Activated CD4-positive, alpha-beta T cell treated with anti-CD3 and anti-CD28 coated beads, Interleukin-2, amount 50 U/mL, for 1 hour (primary cell): ENCODE measurements around the gene UBE3A.

Experiments used
- DNase-seq: peaks from one replicate; pipeline ENCODE4 v3.0.0-alpha.2; 2020

UBE3A gene

GRCh38 chr15:25402342-25402741 lies 36.5 kb downstream of the UBE3A start:
- no peak for DNase-seq

GRCh38 chr15:25401501-25401900 lies 37.3 kb downstream of the UBE3A start:
- no peak for DNase-seq

- no peak for DNase-seq
Observed at GRCh38 chr15:25397100-25397499, 41.7 kb downstream of the UBE3A start.

DNA sequence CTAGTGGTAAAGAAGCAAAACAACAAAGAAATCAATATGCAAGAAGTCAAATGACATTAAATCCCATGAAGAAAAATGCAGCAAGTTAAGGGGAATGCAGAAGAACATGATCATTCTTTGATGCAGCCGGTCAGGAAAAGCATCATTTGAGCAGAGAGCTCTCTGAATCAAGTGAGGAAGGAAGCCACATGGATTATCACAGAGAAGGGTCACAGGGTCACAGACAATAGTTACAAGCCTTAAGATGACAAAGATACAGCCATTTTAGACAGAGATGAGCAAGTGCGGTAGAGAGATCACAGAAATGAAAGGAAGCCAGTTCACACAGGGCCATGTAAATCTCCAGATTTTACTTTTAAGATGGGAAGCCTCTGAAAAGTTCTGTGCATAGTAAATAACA lies 43.9 kb downstream of the UBE3A start:
- no peak for DNase-seq

DNA sequence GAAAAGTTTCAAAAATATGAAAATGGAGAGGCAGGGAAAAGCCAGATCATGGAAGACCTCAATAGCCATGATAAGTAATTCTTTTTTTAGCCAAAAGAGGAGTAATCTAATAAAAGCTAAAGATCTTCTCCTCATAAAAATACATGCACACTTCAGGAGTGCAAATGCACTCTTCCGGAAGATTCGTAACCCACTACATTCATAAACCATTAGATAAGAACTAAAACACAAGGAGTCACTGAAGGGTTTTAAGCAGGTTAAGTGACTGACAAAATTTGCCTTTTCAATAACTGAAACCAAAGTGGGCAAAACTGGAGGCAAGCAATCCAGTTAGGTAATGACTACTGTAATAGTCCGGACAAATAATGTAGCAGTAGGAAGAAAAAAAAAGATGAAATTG lies 46.0 kb downstream of the UBE3A start:
- DNase-seq = no peak

DNA sequence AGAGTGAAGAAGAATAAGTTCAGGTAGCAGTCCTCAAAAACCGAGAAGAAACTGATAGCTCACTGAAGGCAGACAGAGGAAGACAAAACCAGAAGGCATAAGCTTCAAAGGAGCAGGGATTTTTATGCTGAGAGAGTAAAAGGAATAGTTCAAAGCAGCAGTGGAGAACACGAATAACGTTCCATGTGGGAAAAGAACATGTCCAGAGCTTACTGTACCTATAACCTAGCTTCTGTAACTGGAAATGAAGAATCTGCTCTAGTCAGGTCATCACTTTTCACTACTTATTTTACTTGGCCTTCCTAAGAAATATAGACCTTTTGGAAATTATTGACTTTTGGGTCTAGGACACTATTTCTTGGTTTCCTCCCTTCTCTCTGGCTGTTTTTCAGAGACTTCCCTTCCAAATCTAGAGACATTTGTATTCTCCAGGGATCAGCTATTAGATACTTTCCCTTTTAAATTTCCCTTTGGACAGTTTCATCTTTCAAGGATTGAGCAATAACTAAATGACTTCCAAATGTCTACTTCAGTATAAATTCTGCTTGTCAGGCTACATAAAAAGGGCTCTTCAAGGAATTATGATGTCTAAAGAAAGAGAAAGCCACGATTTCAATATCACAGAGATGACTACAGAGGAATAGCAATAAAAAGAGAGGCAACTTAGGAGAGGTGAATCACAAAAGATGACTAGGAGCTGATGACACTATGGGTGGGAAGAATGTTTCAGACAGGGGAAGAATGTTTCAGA lies 46.7 kb downstream of the UBE3A start:
- no peak for DNase-seq

- no peak for DNase-seq
Observed at GRCh38 chr15:25385986-25386385, 52.8 kb downstream of the UBE3A start.

GRCh38 chr15:25381579-25381978 lies 57.2 kb downstream of the UBE3A start:
- no peak for DNase-seq

DNA sequence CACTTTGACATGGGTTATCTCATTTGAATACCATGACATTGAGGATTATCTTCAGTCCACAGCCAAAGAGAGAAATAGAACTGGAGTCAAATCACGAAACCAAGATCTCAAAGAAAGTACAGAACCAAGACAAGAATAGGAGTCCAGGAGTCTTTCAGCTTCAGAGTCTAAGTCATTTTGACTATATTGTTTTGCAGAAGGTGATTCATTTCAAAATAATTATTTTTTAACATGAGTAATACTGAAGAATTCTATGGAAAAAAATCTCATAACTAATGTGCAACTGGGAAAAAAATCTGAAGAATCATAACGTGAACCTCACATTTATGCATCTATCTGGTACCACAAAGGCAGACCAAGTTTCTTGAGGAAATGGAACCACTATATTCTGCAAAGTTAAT lies 60.3 kb downstream of the UBE3A start:
- no peak for DNase-seq

- no peak for DNase-seq
Observed at GRCh38 chr15:25375557-25375956, 63.3 kb downstream of the UBE3A start.

- no peak for DNase-seq
Observed at GRCh38 chr15:25374143-25374542, 64.7 kb downstream of the UBE3A start.

DNA sequence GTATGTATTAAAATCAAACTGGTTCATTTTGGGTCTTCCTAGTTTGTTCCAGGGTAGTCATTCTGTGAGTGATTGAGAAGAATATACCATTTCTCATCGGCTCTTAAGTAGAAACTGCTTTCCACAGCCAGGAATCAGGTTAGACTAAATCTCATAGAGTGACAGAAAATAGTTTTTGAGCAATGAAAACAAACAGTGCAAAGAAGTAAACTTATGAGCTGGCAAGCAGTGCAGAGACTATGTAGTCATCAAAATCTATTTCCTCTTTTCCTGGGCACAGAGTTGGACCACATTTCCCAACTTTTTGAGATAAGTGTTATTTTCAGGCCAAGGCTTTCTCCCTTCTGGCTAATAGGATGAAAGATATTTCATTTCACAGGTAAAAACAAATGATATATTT lies 66.5 kb downstream of the UBE3A start:
- DNase-seq = no peak

- DNase-seq = no peak
Observed at GRCh38 chr15:25368850-25369249, 70.0 kb downstream of the UBE3A start.

GRCh38 chr15:25366058-25366457 lies 72.8 kb downstream of the UBE3A start:
- no peak for DNase-seq

- no peak for DNase-seq
Observed at GRCh38 chr15:25362545-25362944, 76.3 kb downstream of the UBE3A start.

DNA sequence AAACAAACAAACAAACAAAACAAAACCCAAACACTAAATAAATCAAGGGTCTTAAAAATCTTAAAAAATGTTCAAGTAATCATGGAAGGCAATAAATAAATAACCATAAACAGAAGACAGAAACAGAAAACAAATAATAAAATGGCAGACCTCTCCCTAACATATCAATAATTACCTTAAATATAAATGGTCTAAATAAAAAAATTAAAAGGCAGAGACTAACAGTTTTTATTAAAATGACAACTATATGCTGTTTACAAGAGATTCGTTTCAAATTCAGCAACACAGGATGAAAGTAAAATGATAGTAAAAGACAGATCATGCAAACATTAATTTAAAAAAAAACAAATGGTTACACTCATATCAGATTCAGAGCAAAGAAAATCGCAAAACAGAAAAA lies 91.1 kb downstream of the UBE3A start:
- no peak for DNase-seq

DNA sequence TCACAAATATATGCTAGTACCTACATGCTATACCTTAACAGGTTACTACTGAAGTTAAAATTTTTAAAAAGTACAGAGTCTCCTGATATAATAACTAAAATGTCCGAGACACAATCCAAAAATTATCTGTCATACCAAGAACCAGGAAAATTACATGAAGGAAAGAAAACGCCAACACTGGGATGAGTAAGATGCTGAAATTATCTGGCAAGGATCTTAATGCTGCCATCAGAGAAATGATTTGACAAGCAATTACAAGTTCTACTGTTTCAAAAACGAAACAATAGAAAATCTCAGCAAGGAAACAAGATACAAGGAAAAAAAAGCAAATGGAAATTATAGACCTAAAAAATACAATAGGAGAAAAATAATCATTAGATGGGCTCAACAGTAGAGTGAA lies 92.5 kb downstream of the UBE3A start:
- no peak for DNase-seq

DNA sequence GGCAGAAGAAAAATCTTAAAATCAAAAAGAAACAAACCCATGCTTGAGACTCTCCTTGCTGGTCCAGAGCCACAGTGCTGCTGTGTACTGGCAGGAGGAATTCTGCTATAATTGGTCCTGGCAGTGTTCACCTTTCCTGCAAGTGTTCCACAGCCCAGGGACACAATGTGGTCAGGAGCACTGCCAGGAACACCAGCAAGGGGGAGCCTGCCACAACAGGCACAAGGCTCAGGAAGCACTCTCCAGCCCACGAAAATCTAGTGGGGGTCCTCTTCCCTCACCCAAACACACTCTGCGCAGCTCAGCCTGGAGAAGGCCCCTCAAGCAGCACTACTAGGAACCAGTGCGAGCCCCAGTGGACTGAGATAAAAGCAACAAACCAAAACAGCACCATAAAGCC lies 92.9 kb downstream of the UBE3A start:
- DNase-seq = no peak

DNA sequence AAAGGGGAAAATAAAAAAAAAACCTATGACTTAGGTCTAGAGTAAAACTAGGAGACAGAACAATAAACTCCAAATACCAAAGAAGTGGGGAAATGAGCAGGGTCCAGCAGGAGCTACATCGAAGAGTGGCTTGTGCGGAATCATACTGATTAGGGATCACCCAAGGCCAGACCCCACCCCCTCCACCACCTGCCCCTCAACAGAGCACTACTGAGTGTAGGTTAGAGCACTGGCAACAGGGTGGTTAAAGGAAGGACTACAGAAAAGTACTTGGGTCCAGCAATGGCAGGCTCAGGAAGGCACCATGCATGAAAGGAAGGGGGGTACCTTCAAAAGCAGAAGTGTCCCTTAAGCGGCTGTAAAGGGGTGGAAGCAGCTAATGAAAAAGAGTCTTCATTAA lies 96.2 kb downstream of the UBE3A start:
- DNase-seq = no peak

GRCh38 chr15:25339431-25339830 lies 99.4 kb downstream of the UBE3A start:
- no peak for DNase-seq

GRCh38 chr15:25335279-25335678 lies 103.5 kb downstream of the UBE3A start:
- DNase-seq = no peak

DNA sequence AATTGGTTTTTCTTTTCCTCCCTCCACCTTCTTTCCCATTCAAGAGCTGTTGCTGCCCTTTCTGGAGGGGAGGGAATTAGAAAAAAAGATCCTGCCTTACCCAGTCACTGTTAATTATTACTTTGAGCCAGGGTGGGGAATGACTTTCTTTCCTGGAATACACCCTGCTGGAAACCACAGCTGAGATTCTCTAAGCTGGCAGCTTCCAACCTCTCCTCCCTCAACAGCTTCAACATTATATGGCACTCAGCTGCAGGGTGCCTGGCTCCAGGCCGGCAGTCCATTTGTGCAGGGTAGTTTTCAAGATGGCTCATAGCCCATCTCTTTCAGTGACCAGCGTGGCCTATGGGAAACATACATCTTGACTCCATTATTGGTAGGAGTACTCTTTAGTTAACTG lies 105.8 kb downstream of the UBE3A start:
- DNase-seq = no peak

DNA sequence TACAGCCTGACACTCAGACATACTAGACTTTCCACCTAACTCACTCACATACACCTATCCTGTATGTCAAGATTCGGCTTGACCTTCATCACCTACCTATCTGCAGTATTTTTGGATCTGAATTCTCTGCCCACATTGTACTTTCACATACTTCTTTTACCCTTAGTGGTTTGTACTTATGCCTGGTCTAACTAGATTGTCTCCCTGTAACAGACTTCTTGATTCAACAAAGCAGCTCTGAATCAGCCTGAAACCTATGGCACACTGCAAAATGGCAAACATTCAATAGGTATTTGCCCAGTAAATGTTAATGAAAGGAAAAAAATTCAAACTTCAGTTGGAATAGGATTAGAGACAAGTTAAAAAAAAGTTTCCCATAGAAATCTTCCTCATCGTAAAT lies 106.5 kb downstream of the UBE3A start:
- DNase-seq = no peak

DNA sequence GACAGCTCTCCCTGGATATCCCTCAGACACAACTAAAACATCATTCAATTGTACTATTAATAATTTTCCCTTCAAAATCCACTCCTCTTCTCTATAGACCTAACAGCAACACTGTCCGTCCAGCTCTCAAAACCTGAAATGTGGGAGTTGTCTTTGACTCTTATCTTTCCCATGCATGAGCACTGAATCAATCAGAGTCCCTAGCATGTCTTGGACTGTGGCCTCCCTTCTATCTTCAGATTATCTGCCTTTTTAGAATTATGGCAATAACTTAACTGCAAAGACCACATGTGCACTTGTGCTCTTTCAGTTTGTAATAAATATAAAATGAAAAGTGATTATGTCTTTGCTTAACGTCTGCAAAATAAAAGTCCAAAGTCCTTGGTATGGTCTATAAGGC lies 107.0 kb downstream of the UBE3A start:
- no peak for DNase-seq

DNA sequence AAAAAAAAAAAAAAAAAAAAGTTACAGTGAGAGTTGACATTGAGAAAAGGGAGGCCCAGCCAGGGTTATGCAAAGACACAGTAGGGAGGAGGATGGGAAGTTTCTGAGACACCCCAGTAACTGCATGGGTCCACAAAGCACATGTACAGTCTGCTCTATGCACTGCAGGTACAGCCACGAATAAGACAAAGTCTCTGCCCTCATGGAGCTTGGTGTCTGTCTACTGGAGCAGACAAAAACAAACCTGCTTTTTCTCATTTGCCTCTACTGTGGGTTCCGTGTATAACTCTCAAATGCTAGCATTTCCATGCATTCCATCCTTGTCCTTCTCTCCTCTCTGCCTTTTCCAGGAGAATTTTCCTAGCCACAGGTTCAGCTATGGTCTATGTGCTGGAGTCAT lies 107.4 kb downstream of the UBE3A start:
- DNase-seq = no peak

- DNase-seq = no peak
Observed at GRCh38 chr15:25329696-25330095, 109.1 kb downstream of the UBE3A start.
